Neuron (in vitro differentiated cells): ENCODE data around the gene CD79A.
"Not testable (repeated sequence)": the region's sequence is repeated elsewhere in the genome, so short reads cannot be mapped to it uniquely, and the experiment has no call there.

Experiments used
- H2AFZ ChIP-seq: one replicate; pipeline ENCODE4 v1.6.1; 2013; ENCODE audit warnings: low read depth, mild to moderate bottlenecking, inconsistent platforms, low read length, moderate library complexity
- H3K27me3 ChIP-seq: one replicate; pipeline ENCODE4 v1.6.1; 2013; ENCODE audit warnings: low read length; ENCODE audit not compliant: insufficient read depth
- H3K36me3 ChIP-seq: one replicate; pipeline ENCODE4 v1.6.1; 2013; ENCODE audit warnings: low read length; ENCODE audit not compliant: insufficient read depth
- H3K4me1 ChIP-seq: one replicate; pipeline ENCODE4 v1.6.1; 2013; ENCODE audit warnings: low read length; ENCODE audit not compliant: insufficient read depth
- H3K4me3 ChIP-seq: 2 replicates; pipeline ENCODE4 v1.5.1; 2013; ENCODE audit warnings: mild to moderate bottlenecking, low read length, moderate library complexity
- H3K9me3 ChIP-seq: one replicate; pipeline ENCODE4 v1.6.1; 2013; ENCODE audit warnings: low read length

CD79A gene

DNA sequence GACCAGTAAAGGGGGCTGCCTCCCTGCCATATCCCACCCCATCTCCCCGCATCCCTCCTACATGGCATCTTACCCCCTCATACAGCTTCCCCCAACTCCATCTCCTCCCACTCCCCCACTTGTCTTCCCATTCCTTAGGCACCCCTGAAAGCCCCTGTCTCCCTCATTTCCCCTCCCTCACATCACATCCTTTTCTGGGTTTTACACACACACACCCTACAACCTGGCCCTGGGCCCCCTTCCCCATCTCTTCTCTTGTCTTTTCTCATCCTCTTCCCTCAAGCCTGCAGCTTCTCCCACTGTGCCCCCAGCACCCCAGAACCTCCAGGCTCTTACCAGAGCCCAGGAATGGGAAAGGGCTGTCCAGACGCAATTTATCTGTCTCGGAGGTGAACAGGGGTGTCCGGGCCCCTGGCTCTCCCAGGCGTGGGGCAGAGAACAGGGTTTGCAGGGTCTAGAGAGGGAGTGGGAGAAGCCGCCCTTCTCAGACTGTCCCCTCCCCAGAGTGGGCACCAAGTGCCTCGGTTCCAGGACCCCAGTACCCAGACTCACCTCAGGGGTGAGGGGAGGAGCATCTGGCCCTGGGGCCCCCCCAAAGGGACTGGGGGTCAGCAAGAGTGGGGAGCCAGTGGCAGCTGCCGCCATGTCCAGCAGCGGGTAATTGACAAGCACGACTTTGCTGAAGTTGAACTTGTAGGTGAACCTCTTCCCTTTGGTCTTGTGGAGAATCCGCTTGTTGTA is 31.8 kb downstream of the CD79A start:
- H3K36me3 ChIP-seq, result peaks cover 10% of the 10 kb centered on the region
- no peaks in the 10 kb centered on the region for H3K4me1 ChIP-seq
- no peaks in the 10 kb centered on the region for H3K9me3 ChIP-seq
- H3K27me3 ChIP-seq, result peaks cover 26% of the 10 kb centered on the region
- no peak overlapping the region for H2AFZ ChIP-seq
- H3K4me3 ChIP-seq, result no peak overlapping the region

DNA sequence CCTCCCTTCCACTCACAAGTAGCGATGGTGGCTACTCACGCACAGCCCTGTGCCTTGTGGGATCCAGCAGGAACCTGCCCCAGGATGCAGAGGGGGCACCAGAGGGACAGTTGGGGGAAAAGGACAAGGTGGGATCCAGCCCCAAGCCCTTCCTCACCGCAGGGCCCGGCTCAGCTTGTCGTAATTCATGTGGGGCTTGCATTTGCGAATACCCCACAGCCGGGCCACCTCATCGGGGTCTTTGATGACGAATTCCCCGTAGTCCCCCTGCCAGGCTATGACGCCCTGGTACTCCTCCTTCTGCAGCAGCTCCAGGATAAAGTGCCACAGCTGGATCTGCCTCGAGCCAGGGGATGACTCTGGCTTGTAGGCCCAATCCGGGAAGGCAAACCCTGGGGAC is 32.6 kb downstream of the CD79A start:
- no peak overlapping the region for H2AFZ ChIP-seq
- H3K9me3 ChIP-seq, result no peaks in the 10 kb centered on the region
- no peaks in the 10 kb centered on the region for H3K4me1 ChIP-seq
- H3K36me3 ChIP-seq, result peaks cover 4% of the 10 kb centered on the region
- H3K27me3 ChIP-seq, result peaks cover 32% of the 10 kb centered on the region
- H3K4me3 ChIP-seq, result no peak overlapping the region

DNA sequence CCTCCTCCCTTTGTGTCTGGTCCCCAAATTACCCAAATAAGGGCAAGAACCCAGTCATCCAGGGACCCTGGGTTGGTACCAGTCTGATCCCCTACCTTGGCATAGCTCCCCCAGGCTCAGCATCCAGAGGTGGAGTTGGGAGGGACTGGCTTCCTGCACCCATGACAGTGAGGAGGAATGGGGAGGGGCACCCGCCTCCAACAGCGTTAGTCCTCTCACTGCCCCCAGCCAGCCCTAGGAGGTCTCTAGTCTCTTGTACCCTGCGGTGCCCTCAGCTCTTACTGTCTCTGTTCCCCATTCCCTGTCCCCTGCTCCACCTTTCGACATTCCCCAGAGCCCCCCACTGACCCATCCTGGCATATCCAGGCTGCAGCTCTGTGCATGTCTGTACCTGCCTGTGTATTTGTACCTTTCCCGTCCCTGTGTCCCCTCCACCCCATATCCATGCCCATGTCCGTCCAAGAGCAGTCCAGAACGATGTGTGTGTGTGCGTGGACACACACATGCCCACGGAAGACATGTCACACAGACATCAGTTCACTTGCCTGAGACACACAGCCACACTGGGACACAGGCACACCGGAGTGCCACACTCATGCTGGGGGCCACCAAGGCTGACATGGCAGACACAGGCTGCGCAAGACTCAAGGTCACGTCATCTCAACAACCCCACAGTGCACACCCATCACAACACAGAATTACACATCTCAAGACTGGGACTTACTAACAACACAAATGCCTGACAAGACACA is 33.3 kb downstream of the CD79A start:
- peaks cover 36% of the 10 kb centered on the region for H3K27me3 ChIP-seq
- H3K4me1 ChIP-seq, result no peaks in the 10 kb centered on the region
- no peak overlapping the region for H3K4me3 ChIP-seq
- H3K9me3 ChIP-seq, result no peaks in the 10 kb centered on the region
- no peak overlapping the region for H2AFZ ChIP-seq
- H3K36me3 ChIP-seq, result peaks cover under 1% of the 10 kb centered on the region

DNA sequence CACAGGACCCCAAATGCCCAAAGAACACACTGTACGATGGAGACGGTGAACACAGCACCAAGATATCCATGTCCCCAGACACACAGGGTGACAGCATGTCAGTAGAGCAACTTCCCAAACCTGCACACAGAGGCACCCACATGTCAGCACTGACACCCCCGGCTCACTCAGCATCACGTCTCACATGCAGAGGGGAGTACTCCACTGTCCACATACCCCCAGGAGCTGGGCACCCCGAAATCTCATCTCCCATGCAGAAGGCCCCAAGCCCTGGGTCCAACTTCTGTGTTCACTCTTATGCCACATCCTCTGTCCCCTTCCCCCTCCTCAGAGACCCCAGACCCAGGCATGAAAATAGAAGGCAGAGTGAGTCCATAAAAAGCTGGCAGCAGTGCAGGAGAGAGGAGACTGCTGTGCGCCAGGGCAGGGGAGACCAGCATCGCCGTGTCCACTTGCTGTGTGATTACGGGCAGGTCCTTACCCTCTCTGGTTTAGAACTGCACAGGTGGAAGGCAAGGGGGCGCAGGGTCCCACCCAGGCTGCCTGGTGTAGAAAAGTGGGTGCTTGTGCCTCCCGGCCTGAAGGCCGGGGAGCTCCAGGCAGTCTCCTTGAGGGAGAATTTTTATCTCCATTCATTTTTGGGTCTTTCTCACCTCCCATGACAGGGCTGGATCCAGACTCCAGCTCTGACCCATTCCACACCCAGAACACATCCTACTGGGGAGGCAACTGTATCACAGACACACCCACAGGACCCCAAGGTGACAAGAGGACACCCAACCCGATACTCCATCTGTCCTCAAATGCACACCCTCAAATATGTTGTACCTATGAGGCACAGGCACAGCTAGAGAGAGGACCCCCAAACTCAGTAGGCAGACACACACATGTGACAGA is 34.2 kb downstream of the CD79A start:
- peaks cover 43% of the 10 kb centered on the region for H3K27me3 ChIP-seq
- H3K4me3 ChIP-seq, result no peak overlapping the region
- no peaks in the 10 kb centered on the region for H3K36me3 ChIP-seq
- no peak overlapping the region for H2AFZ ChIP-seq
- H3K9me3 ChIP-seq, result no peaks in the 10 kb centered on the region
- H3K4me1 ChIP-seq, result no peaks in the 10 kb centered on the region

DNA sequence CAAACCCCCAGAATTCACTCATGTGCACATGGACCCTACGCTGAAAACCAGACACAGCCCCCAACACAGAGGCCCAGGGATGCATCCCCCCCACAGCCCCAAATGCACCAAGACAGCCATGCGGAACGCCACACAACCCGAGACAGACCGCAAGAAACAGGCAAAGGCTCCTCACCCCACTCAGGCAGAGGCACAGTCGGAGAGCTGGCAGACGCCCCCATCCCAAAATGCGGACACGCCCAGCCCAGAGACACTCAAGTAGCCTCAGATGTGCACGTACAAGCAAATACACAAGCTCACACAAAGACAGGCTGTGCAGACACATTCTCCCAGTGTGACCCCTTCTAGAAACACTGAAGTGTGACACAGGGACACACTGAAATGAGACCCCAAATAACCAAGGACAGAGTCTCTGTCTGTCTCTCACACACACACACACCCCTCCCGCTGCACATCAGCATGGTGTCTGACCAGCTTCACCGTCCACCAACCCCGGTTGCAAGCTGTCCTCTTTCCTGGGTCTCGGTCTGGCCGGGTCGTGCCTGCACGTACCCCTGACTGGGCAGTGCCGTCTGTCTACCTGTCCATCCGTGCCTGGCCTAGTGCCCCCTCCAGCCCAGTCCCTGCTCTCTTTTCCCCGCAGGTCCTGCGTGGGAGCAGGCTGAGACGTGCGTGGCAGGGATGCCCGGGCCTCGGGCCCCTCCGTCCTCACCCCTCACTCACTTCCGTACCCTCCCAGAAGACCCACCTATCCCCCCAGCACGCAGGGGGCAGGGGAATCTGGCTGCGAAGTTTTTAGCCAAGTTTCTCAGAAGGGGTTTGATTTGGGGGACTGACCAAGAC is 35.0 kb downstream of the CD79A start:
- Histone ChIP-seq H3K4me3 (no peak overlapping the region), H3K27me3 (peaks cover 52% of the 10 kb centered on the region), H2AFZ (no peak overlapping the region)

DNA sequence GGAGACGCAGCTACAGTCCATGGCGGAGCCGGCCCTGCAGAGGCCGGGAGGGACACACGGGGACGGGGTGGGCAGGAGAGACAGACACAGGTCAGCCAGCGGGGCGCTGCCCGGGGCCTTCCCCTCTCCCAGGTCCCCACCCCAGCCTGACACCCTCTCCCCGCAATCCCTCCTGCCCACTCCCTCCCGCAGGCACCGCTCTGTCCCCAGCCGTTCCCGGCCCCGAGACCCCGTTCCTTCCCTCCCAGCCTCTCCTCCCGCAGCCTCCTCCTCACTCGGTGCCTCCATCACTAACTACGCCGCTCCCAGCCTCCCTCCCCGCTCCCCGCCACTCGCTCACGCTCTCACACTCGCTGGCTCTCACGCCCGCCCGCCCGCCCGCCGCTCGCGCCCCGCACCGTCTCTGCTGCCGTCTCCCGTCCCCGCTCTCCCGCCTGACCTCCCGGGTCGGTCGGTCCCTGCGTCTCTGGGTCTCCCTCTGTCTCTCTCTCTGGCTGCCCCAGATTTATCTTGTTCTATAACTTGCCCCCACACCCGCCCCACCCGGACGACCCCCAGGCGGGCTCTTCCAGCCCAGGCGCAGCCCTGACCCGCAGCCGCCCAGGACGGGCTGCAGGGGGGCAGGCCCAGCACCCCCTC is 35.9 kb downstream of the CD79A start:
- Histone ChIP-seq H2AFZ (no peak overlapping the region), H3K9me3 (no peaks in the 10 kb centered on the region), H3K4me1 (no peaks in the 10 kb centered on the region), H3K27me3 (peaks cover 52% of the 10 kb centered on the region), H3K36me3 (no peaks in the 10 kb centered on the region), H3K4me3 (no peak overlapping the region)

More for the DNA sequence above, 35.0 kb downstream of the CD79A start:
- H3K9me3 ChIP-seq, result no peaks in the 10 kb centered on the region
- no peaks in the 10 kb centered on the region for H3K4me1 ChIP-seq
- H3K36me3 ChIP-seq, result no peaks in the 10 kb centered on the region

DNA sequence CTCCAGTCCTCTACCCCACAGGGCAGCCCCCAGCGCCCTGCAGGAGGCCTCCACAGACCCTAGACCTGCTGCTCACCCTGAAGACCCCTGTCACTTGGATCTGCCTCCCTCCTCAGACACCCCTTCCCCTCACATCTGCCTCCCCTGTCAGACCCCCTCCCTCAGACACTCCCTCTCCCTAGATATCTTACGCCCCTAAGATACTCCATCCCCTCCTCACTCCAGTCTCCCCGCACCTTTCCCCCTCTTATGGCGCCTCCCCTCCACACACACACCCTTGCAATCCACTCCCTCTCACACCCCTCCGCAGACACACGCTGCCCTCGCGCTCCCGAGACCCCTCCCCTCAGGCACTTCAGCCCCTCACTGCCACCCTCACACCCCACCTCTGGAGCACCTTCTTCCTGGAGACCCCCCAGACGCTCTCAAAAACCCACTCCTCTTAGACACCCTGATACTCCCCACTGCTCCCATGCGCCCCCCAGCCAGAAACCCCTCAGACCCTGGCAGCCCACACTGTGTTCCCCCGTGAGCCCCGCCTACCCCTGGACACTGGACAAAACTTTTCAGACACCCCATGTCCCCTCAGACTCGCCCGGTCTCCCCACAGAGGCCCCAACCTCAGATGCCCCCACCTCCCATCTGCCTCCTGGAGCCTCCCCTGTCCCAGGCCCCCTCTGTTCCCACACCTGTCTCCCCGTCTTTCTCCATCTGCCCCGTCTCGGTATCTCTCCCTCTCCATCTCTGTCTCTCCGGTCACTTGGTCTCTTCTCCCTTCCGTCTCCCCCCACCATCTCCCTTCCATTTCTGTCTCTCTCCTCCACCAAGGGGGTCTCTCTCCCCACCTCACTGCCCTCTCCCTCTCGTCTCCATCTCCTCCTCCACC is 36.7 kb downstream of the CD79A start:
- Histone ChIP-seq H3K4me1 (no peaks in the 10 kb centered on the region), H3K4me3 (no peak overlapping the region), H3K9me3 (no peaks in the 10 kb centered on the region), H2AFZ (no peak overlapping the region), H3K36me3 (no peaks in the 10 kb centered on the region), H3K27me3 (peaks cover 52% of the 10 kb centered on the region)

DNA sequence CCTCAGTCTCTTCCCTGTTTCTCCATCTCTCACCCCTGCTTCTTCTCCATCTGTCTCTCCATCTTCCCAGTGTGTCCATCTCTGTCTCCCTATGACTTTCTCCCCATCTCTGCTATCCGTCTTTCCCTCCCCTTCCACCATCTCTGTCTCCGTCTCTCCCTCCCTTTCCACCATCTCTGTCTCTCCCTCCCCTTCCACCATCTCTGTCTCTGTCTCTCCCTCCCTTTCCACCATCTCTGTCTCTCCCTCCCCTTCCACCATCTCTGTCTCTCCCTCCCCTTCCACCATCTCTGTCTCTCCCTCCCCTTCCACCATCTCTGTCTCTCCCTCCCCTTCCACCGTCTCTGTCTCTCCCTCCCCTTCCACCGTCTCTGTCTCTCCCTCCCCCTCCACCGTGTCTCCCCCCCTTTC is 37.4 kb downstream of the CD79A start:
- H3K4me1 ChIP-seq, H3K9me3 ChIP-seq, H3K36me3 ChIP-seq, H2AFZ ChIP-seq, H3K4me3 ChIP-seq: not testable (repeated sequence)
- peaks cover 52% of the 10 kb centered on the region for H3K27me3 ChIP-seq

DNA sequence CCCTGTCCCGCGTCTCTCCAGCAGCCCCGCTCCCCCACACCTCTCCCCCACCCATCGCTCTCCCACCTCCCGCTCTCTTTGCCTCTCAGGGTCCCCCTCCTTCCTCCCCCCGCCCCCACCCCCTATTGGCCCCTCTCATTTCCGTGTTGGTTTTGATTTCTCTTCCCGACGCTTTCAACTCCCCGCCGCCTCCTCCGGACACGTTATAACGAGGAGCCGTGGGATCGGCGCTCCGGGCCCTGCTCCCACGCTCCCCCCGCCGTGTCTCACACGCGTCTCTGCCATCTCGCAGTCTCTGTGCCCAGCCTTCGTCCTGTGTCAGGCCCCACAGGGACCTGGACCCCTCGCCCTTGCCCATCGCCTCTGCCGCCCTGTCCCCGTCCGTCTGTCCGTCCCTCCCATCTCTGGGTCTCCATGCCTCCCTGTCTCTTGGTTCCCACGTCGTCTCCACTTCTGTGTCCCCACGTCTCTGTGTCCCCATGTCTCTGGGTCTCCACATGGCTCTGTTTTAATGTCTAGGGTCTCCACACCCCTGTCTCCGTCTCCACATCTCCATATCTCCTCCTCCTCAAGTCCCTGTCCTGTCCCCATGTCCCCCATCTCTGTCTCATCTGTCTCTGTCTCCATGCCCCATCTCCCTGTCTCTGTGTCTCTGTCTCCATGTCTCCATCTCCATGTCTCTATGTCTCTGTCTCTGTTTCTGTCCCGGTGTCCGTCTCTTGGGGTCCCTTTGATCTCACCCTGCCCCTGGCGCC is 38.1 kb downstream of the CD79A start:
- Histone ChIP-seq H2AFZ (no peak overlapping the region), H3K9me3 (no peaks in the 10 kb centered on the region), H3K4me3 (no peak overlapping the region), H3K4me1 (no peaks in the 10 kb centered on the region), H3K27me3 (peaks cover 55% of the 10 kb centered on the region), H3K36me3 (no peaks in the 10 kb centered on the region)

DNA sequence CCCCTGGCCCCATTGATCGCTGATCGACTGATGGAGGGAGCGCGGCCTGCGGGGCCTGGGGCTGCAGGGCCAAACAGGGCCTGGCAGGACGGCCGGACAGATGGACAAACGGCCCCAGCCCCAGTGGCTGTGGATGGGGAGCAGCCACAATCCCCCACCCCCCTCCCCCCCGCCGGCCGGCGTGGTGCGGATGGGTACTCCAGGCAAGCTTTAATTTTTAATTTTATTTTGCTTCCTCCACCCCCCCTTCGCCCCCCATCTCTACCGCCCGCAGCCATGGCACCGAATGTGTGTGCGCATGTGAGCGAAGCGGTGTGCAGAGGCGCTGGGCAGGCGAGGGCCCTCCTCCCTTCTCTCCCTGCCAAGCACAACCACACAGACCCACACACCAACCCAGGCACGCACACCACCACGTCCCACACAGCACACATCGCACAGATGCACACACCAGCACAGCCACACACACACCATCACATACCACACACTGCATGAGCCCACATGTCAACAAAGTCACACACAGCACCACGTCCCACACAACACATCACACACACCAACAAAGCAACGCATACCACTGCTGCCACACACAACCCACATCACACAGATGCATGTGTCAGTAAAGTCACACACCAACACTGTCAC is 38.8 kb downstream of the CD79A start:
- no peaks in the 10 kb centered on the region for H3K36me3 ChIP-seq
- no peak overlapping the region for H3K4me3 ChIP-seq
- H3K27me3 ChIP-seq, result peaks cover 61% of the 10 kb centered on the region
- H2AFZ ChIP-seq, result no peak overlapping the region
- no peaks in the 10 kb centered on the region for H3K9me3 ChIP-seq
- H3K4me1 ChIP-seq, result no peaks in the 10 kb centered on the region

DNA sequence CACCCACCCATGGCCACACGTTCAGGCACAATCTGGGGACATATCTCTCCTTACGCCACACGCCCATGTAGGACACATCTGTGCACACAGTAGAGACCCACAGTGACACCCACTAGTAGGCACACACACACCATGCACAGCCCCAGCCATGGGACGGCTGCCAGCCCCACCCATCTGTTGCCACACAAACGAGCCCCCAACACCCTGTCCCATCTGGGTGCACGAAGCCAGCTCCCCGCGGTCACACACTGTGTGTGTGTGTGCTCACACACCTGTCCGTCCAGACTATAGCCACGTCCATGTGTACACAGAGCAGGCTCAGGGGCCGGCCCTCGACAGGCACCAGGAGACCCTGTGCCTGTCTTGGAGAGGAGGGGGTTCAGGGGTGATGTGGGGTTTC is 40.6 kb downstream of the CD79A start:
- H2AFZ ChIP-seq, result no peak overlapping the region
- H3K27me3 ChIP-seq, result peaks cover 60% of the 10 kb centered on the region
- H3K36me3 ChIP-seq, result no peaks in the 10 kb centered on the region
- no peaks in the 10 kb centered on the region for H3K4me1 ChIP-seq
- no peak overlapping the region for H3K4me3 ChIP-seq
- H3K9me3 ChIP-seq, result no peaks in the 10 kb centered on the region
